WTC11 (cell line): ENCODE data around the gene GARS1. TPM values are rescaled to one million over a fixed set of nuclear protein-coding genes. Genes with fewer than 3 reads are reported as not detected.

Source experiments
- ATAC-seq: fragments of 200-7000 bp; cut with Tn5 transposase; 2 replicates; pipeline ENCODE4 v1.10.0; 2021; ENCODE audit warnings: mild to moderate bottlenecking, moderate library complexity
- CTCF ChIA-PET: fragments of 300-600 bp; sonication (Branson Sonifier 250); formaldehyde crosslinking; loops from one replicate; lab custom pipeline; 2021; ENCODE audit warnings: antibody characterized with exemption; lab: Charles Lee
- POLR2A ChIA-PET: fragments of 350-600 bp; sonication (Branson Sonifier 250); formaldehyde crosslinking; loops from one replicate; lab custom pipeline; 2021; ENCODE audit warnings: antibody characterized with exemption; lab: Charles Lee
- DNase-seq: peaks from one replicate; pipeline ENCODE4 v3.0.0; 2021; ENCODE audit warnings: low spot score
- H3K27ac Mint-ChIP-seq: 2 replicates; pipeline ENCODE4 v1.8.0; 2021; ENCODE audit warnings: mixed read lengths
- H3K27me3 Mint-ChIP-seq: 2 replicates; pipeline ENCODE4 v1.8.0; 2021; ENCODE audit warnings: low read depth, mild to moderate bottlenecking, moderate library complexity, mixed read lengths
- H3K36me3 Mint-ChIP-seq: 2 replicates; pipeline ENCODE4 v1.8.0; 2021; ENCODE audit warnings: mixed read lengths
- H3K4me1 Mint-ChIP-seq: 2 replicates; pipeline ENCODE4 v1.8.0; 2022; ENCODE audit warnings: mixed read lengths
- H3K4me3 Mint-ChIP-seq: 2 replicates; pipeline ENCODE4 v1.8.0; 2021; ENCODE audit warnings: mild to moderate bottlenecking, moderate library complexity, mixed read lengths
- H3K9me3 Mint-ChIP-seq: 2 replicates; pipeline ENCODE4 v1.8.0; 2021; ENCODE audit warnings: mixed read lengths
- ATF1 ChIP-seq: sonication (generic); formaldehyde crosslinking; IDR thresholded peaks from 2 replicates; pipeline ENCODE4 v1.8.1; 2023; ENCODE audit warnings: mild to moderate bottlenecking, moderate library complexity, missing genetic modification reagents
- CREB1 ChIP-seq: sonication (generic); formaldehyde crosslinking; IDR thresholded peaks from 2 replicates; pipeline ENCODE4 v1.8.0; 2023; ENCODE audit warnings: mild to moderate bottlenecking, missing genetic modification reagents
- ESRRA ChIP-seq: sonication (generic); formaldehyde crosslinking; IDR thresholded peaks from 2 replicates; pipeline ENCODE4 v1.8.1; 2022; ENCODE audit warnings: mild to moderate bottlenecking, missing genetic modification reagents, borderline replicate concordance
- FOXP1 ChIP-seq: sonication (generic); formaldehyde crosslinking; IDR thresholded peaks from 2 replicates; pipeline ENCODE4 v1.8.0; 2022; ENCODE audit warnings: missing genetic modification reagents, mild to moderate bottlenecking, moderate library complexity, borderline replicate concordance
- JAZF1 ChIP-seq: fragments of 250-450 bp; sonication (Bioruptor Pico); IDR thresholded peaks from 2 replicates; pipeline ENCODE4 v1.9.0; 2021; ENCODE audit warnings: moderate library complexity, mild to moderate bottlenecking, inconsistent platforms
- MYBL2 ChIP-seq: sonication (generic); formaldehyde crosslinking; IDR thresholded peaks from 2 replicates; pipeline ENCODE4 v1.8.1; 2023; ENCODE audit warnings: mild to moderate bottlenecking, moderate library complexity, missing genetic modification reagents
- RELA ChIP-seq: sonication (generic); formaldehyde crosslinking; IDR thresholded peaks from 2 replicates; pipeline ENCODE4 v1.8.1; 2022; ENCODE audit warnings: missing genetic modification reagents, mild to moderate bottlenecking, borderline replicate concordance
- SMAD3 ChIP-seq: sonication (generic); formaldehyde crosslinking; IDR thresholded peaks from 2 replicates; pipeline ENCODE4 v1.8.0; 2022; ENCODE audit warnings: missing genetic modification reagents, mild to moderate bottlenecking, borderline replicate concordance
- TCF7 ChIP-seq: sonication (generic); formaldehyde crosslinking; IDR thresholded peaks from 2 replicates; pipeline ENCODE4 v1.8.0; 2022; ENCODE audit warnings: mild to moderate bottlenecking, low read depth, missing genetic modification reagents, moderate library complexity
- TEAD4 ChIP-seq: sonication (generic); formaldehyde crosslinking; IDR thresholded peaks from 2 replicates; pipeline ENCODE4 v1.8.0; 2022; ENCODE audit warnings: mild to moderate bottlenecking, missing genetic modification reagents
- TP53 ChIP-seq: sonication (generic); formaldehyde crosslinking; IDR thresholded peaks from 2 replicates; pipeline ENCODE4 v1.8.1; 2023; ENCODE audit warnings: mild to moderate bottlenecking, missing genetic modification reagents
- ZNF138 ChIP-seq: sonication (generic); formaldehyde crosslinking; conservative IDR thresholded peaks from 2 replicates; pipeline ENCODE4 v1.8.1; 2022; ENCODE audit warnings: mild to moderate bottlenecking, moderate library complexity, missing genetic modification reagents
- ZNF232 ChIP-seq: sonication (generic); formaldehyde crosslinking; IDR thresholded peaks from 2 replicates; pipeline ENCODE4 v1.8.0; 2022; ENCODE audit warnings: mild to moderate bottlenecking, missing genetic modification reagents
- ZNF317 ChIP-seq: sonication (generic); formaldehyde crosslinking; IDR thresholded peaks from 2 replicates; pipeline ENCODE4 v1.8.1; 2023; ENCODE audit warnings: low read depth, mild to moderate bottlenecking, moderate library complexity, missing genetic modification reagents, borderline replicate concordance
- ZNF416 ChIP-seq: fragments of 250-450 bp; sonication (Bioruptor Pico); IDR thresholded peaks from 2 replicates; pipeline ENCODE4 v1.9.0; 2021; ENCODE audit warnings: mild to moderate bottlenecking, inconsistent platforms
- total RNA-seq: library from RNA; stranded (reverse); gene quantifications from 3 replicates; pipeline ENCODE4 v1.2.3, GENCODE V29; 2021
- TF ChIP-seq, protein P1 (sequence below): sonication (generic); formaldehyde crosslinking; IDR thresholded peaks from 2 replicates; pipeline ENCODE4 v1.8.0; 2023; ENCODE audit warnings: missing genetic modification reagents, mild to moderate bottlenecking, borderline replicate concordance
- TF ChIP-seq, protein P2 (sequence below): sonication (generic); formaldehyde crosslinking; conservative IDR thresholded peaks from 2 replicates; pipeline ENCODE4 v1.8.1; 2022; ENCODE audit warnings: mild to moderate bottlenecking, missing genetic modification reagents
- TF ChIP-seq, protein P3 (sequence below): sonication (generic); formaldehyde crosslinking; IDR thresholded peaks from 2 replicates; pipeline ENCODE4 v1.8.1; 2023; ENCODE audit warnings: mild to moderate bottlenecking, missing genetic modification reagents, borderline replicate concordance
- TF ChIP-seq, protein P4 (sequence below): sonication (generic); formaldehyde crosslinking; IDR thresholded peaks from 2 replicates; pipeline ENCODE4 v1.8.1; 2023; ENCODE audit warnings: mild to moderate bottlenecking, missing genetic modification reagents, moderate library complexity
- TF ChIP-seq, protein P5 (sequence below): fragments of 250-450 bp; sonication (Bioruptor Pico); IDR thresholded peaks from 2 replicates; pipeline ENCODE4 v1.8.0; 2021; ENCODE audit warnings: mild to moderate bottlenecking
- TF ChIP-seq, protein P6 (sequence below): sonication (generic); formaldehyde crosslinking; IDR thresholded peaks from 2 replicates; pipeline ENCODE4 v1.8.0; 2022; ENCODE audit warnings: mild to moderate bottlenecking, missing genetic modification reagents
- TF ChIP-seq, protein P7 (sequence below): sonication (generic); formaldehyde crosslinking; IDR thresholded peaks from 2 replicates; pipeline ENCODE4 v1.8.1; 2023; ENCODE audit warnings: mild to moderate bottlenecking, missing genetic modification reagents

GARS1 gene
- total RNA-seq, 1 experiment from 2014 or later, result 236 TPM

DNA sequence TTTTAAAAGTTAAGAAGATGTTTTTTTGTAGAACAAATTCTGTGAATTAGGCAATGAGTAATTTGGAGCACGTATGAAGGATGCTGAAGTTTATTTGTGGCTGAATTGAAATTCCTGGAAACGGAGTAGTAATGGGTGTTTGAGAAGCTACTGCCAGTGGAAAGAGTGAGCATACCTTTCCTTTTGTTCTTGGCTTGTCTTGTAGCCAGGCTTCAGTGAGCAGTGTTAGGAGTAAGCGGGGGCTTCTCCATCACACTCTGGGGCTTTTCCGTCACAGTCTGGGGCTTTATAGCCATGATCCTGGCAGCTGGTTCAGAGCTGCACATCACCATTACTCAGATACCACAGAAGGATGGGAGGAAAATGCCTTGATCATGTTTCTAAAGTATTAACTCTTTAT lies 32.3 kb downstream of the GARS1 start (continued):
- TF ChIP-seq, protein P1, sequence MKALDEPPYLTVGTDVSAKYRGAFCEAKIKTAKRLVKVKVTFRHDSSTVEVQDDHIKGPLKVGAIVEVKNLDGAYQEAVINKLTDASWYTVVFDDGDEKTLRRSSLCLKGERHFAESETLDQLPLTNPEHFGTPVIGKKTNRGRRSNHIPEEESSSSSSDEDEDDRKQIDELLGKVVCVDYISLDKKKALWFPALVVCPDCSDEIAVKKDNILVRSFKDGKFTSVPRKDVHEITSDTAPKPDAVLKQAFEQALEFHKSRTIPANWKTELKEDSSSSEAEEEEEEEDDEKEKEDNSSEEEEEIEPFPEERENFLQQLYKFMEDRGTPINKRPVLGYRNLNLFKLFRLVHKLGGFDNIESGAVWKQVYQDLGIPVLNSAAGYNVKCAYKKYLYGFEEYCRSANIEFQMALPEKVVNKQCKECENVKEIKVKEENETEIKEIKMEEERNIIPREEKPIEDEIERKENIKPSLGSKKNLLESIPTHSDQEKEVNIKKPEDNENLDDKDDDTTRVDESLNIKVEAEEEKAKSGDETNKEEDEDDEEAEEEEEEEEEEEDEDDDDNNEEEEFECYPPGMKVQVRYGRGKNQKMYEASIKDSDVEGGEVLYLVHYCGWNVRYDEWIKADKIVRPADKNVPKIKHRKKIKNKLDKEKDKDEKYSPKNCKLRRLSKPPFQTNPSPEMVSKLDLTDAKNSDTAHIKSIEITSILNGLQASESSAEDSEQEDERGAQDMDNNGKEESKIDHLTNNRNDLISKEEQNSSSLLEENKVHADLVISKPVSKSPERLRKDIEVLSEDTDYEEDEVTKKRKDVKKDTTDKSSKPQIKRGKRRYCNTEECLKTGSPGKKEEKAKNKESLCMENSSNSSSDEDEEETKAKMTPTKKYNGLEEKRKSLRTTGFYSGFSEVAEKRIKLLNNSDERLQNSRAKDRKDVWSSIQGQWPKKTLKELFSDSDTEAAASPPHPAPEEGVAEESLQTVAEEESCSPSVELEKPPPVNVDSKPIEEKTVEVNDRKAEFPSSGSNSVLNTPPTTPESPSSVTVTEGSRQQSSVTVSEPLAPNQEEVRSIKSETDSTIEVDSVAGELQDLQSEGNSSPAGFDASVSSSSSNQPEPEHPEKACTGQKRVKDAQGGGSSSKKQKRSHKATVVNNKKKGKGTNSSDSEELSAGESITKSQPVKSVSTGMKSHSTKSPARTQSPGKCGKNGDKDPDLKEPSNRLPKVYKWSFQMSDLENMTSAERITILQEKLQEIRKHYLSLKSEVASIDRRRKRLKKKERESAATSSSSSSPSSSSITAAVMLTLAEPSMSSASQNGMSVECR, result no peak
- TF ChIP-seq, protein P2, sequence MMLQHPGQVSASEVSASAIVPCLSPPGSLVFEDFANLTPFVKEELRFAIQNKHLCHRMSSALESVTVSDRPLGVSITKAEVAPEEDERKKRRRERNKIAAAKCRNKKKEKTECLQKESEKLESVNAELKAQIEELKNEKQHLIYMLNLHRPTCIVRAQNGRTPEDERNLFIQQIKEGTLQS (CRISPR knock-in tag), result no peak

DNA sequence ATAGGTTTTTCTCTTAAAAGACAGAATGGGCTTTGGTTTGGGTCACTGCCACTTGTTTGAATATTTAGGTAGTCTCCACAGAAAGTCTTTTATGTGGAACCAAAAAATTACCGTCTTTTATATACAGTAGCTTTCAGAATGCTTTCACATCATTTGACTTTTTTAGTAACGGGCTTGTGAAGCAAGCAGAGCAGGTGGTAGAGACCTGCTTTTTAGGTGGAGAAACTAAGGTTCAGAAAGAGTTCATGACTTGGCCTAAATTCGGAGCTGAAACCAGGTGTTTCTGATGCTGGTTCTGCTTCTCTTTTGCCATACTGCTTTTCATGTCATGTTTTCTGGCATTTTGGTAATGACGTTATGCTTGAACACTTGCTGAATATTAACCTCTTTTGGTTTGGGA lies 36.3 kb downstream of the GARS1 start:
- Mint-ChIP-seq H3K27me3 (no peaks in the 10 kb centered on the region), H3K4me1 (no peaks in the 10 kb centered on the region), H3K27ac (no peak overlapping the region), H3K36me3 (peaks cover 80% of the 10 kb centered on the region), H3K9me3 (no peaks in the 10 kb centered on the region), H3K4me3 (no peak overlapping the region)
- CTCF ChIA-PET, result no interaction called here
- POLR2A ChIA-PET, result no interaction called here
- ATAC-seq, result no peak
- TF ChIP-seq, protein P3, sequence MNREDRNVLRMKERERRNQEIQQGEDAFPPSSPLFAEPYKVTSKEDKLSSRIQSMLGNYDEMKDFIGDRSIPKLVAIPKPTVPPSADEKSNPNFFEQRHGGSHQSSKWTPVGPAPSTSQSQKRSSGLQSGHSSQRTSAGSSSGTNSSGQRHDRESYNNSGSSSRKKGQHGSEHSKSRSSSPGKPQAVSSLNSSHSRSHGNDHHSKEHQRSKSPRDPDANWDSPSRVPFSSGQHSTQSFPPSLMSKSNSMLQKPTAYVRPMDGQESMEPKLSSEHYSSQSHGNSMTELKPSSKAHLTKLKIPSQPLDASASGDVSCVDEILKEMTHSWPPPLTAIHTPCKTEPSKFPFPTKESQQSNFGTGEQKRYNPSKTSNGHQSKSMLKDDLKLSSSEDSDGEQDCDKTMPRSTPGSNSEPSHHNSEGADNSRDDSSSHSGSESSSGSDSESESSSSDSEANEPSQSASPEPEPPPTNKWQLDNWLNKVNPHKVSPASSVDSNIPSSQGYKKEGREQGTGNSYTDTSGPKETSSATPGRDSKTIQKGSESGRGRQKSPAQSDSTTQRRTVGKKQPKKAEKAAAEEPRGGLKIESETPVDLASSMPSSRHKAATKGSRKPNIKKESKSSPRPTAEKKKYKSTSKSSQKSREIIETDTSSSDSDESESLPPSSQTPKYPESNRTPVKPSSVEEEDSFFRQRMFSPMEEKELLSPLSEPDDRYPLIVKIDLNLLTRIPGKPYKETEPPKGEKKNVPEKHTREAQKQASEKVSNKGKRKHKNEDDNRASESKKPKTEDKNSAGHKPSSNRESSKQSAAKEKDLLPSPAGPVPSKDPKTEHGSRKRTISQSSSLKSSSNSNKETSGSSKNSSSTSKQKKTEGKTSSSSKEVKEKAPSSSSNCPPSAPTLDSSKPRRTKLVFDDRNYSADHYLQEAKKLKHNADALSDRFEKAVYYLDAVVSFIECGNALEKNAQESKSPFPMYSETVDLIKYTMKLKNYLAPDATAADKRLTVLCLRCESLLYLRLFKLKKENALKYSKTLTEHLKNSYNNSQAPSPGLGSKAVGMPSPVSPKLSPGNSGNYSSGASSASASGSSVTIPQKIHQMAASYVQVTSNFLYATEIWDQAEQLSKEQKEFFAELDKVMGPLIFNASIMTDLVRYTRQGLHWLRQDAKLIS (CRISPR knock-in tag), result no peak
- no peak for TF ChIP-seq ZNF138
- TF ChIP-seq MYBL2 (CRISPR knock-in tag), result no peak
- TF ChIP-seq SMAD3 (CRISPR knock-in tag), result no peak
- no peak for TF ChIP-seq ESRRA (CRISPR knock-in tag)
- TF ChIP-seq, protein P4, sequence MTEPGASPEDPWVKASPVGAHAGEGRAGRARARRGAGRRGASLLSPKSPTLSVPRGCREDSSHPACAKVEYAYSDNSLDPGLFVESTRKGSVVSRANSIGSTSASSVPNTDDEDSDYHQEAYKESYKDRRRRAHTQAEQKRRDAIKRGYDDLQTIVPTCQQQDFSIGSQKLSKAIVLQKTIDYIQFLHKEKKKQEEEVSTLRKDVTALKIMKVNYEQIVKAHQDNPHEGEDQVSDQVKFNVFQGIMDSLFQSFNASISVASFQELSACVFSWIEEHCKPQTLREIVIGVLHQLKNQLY (CRISPR knock-in tag), result no peak
- TF ChIP-seq RELA (CRISPR knock-in tag), result no peak
- TF ChIP-seq, protein P5, sequence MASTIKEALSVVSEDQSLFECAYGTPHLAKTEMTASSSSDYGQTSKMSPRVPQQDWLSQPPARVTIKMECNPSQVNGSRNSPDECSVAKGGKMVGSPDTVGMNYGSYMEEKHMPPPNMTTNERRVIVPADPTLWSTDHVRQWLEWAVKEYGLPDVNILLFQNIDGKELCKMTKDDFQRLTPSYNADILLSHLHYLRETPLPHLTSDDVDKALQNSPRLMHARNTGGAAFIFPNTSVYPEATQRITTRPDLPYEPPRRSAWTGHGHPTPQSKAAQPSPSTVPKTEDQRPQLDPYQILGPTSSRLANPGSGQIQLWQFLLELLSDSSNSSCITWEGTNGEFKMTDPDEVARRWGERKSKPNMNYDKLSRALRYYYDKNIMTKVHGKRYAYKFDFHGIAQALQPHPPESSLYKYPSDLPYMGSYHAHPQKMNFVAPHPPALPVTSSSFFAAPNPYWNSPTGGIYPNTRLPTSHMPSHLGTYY (CRISPR knock-in tag), result no peak
- no peak for TF ChIP-seq ATF1 (CRISPR knock-in tag)
- TF ChIP-seq ZNF416 (CRISPR knock-in tag), result no peak
- no peak for TF ChIP-seq FOXP1
- TF ChIP-seq ZNF317 (CRISPR knock-in tag), result no peak
- no peak for TF ChIP-seq TEAD4 (CRISPR knock-in tag)
- no peak for TF ChIP-seq ZNF232
- TF ChIP-seq, protein P6, sequence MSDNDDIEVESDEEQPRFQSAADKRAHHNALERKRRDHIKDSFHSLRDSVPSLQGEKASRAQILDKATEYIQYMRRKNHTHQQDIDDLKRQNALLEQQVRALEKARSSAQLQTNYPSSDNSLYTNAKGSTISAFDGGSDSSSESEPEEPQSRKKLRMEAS (CRISPR knock-in tag), result no peak
- TF ChIP-seq TCF7 (CRISPR knock-in tag), result no peak
- TF ChIP-seq, protein P7, sequence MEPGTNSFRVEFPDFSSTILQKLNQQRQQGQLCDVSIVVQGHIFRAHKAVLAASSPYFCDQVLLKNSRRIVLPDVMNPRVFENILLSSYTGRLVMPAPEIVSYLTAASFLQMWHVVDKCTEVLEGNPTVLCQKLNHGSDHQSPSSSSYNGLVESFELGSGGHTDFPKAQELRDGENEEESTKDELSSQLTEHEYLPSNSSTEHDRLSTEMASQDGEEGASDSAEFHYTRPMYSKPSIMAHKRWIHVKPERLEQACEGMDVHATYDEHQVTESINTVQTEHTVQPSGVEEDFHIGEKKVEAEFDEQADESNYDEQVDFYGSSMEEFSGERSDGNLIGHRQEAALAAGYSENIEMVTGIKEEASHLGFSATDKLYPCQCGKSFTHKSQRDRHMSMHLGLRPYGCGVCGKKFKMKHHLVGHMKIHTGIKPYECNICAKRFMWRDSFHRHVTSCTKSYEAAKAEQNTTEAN (CRISPR knock-in tag), result no peak
- no peak for TF ChIP-seq CREB1 (CRISPR knock-in tag)
- TF ChIP-seq TP53, result no peak
- no peak for TF ChIP-seq JAZF1 (CRISPR knock-in tag)
- DNase-seq, result no peak
